Measurements from ENCODE around the gene APOC3. TPM values are rescaled to one million over a fixed set of nuclear protein-coding genes. Genes with fewer than 3 reads are reported as not detected.

Gene APOC3
- total RNA-seq, 1 donor from 2014 or later = 83.1 TPM

DNA sequence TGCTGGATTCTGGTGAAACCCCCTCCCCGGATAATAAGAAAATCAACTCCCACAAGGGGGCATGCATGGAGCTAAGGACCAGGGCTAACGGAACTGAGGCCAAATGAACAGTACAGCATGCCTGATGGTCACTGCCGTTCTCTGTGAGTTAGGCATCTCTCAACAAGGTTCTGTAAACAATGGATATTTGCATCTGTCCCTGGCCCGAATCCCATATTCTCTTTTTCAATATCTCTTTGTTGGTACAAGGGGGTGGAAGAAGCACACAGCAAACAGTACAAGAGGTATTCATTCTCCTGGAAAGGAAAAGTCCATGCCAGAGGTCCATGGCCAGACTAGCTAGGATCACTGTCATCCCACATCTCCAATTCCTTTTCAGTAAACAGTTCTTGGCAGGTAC lies 39.9 kb downstream of the APOC3 start:
- Histone ChIP-seq H3K36me3 (peaks cover 63 to 85% of the 10 kb centered on the region in 2 donors), H3K9me3 (no peaks in the 10 kb centered on the region), H3K27me3 (no peaks in the 10 kb centered on the region), H3K4me1 (no peaks in the 10 kb centered on the region), H3K4me3 (no peak overlapping the region), H3K27ac (no peak overlapping the region)
- DNase-seq (ENCODE audit: low spot score in 2 of 2) = no peak
- intact Hi-C loops (cut with DNase I) = no loop called here
- TF ChIP-seq, protein P1, sequence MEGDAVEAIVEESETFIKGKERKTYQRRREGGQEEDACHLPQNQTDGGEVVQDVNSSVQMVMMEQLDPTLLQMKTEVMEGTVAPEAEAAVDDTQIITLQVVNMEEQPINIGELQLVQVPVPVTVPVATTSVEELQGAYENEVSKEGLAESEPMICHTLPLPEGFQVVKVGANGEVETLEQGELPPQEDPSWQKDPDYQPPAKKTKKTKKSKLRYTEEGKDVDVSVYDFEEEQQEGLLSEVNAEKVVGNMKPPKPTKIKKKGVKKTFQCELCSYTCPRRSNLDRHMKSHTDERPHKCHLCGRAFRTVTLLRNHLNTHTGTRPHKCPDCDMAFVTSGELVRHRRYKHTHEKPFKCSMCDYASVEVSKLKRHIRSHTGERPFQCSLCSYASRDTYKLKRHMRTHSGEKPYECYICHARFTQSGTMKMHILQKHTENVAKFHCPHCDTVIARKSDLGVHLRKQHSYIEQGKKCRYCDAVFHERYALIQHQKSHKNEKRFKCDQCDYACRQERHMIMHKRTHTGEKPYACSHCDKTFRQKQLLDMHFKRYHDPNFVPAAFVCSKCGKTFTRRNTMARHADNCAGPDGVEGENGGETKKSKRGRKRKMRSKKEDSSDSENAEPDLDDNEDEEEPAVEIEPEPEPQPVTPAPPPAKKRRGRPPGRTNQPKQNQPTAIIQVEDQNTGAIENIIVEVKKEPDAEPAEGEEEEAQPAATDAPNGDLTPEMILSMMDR (IDR thresholded peaks at IDR 0.05) = no peak

DNA sequence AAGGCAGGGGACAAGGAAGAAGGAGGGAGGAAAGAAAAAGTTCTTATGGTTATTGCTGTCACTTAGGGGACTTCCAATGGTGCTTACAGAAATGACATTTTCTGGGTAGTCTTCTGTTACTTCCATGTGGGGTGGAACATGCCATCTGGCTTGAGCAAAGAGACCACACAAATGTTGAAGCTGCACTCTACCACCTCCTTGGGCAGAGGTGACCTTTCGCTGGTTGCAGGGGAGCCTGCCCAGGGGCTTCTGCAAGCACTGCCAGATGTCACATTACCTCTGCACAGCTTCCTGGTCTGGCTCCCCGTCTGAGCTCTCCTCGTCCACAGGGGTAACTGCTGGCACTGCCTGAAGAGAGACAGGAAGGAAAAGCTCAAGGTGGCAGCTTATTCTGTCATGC lies 40.3 kb downstream of the APOC3 start:
- H3K27me3 ChIP-seq = no peaks in the 10 kb centered on the region
- H3K4me1 ChIP-seq = no peaks in the 10 kb centered on the region
- no peaks in the 10 kb centered on the region for H3K9me3 ChIP-seq
- no peak overlapping the region for H3K27ac ChIP-seq
- no peak overlapping the region for H3K4me3 ChIP-seq
- no peak for DNase-seq (ENCODE audit: low spot score in 2 of 2)
- TF ChIP-seq, protein P1 (IDR thresholded peaks at IDR 0.05) = no peak
- H3K36me3 ChIP-seq = peaks cover 63 to 81% of the 10 kb centered on the region in 2 donors
- intact Hi-C loops (cut with DNase I) = no loop called here

GRCh38 chr11:116871248-116871647 lies 41.5 kb downstream of the APOC3 start:
- intact Hi-C loops (cut with DNase I) = no loop called here

DNA sequence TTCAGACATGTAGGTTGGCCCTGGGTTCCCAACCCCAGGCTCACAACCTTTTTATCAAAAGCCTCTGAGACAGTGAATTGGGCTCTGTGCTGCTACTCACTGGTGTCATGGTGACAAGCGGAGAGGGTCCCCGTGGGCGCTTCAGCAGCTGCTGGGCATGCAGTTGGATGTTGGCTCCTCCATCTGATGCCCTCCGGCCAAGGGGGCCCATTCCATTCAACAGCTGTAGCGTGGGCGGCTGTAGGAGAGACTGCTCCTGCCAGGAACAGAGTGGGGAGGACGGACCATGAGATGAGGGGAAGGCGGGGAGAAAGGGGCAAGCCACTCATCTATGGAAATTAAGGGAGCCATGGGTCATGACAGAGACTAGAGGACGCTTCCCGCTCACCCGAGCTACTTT lies 43.7 kb downstream of the APOC3 start:
- Histone ChIP-seq H3K9me3 (no peaks in the 10 kb centered on the region), H3K27me3 (no peaks in the 10 kb centered on the region), H3K27ac (no peak overlapping the region), H3K4me1 (no peaks in the 10 kb centered on the region), H3K4me3 (no peak overlapping the region), H3K36me3 (peaks cover 50 to 61% of the 10 kb centered on the region in 2 donors)
- DNase-seq (ENCODE audit: low spot score in 2 of 2) = no peak
- intact Hi-C loops (cut with DNase I) = no loop called here
- TF ChIP-seq, protein P1 (IDR thresholded peaks at IDR 0.05) = no peak

More at GRCh38 chr11:116871248-116871647, 41.5 kb downstream of the APOC3 start:
- no peak overlapping the region for H3K27ac ChIP-seq
- peaks cover 70 to 77% of the 10 kb centered on the region in 2 donors for H3K36me3 ChIP-seq
- no peaks in the 10 kb centered on the region for H3K27me3 ChIP-seq
- no peak overlapping the region for H3K4me3 ChIP-seq
- no peaks in the 10 kb centered on the region for H3K9me3 ChIP-seq
- no peak for DNase-seq (ENCODE audit: low spot score in 2 of 2)
- no peaks in the 10 kb centered on the region for H3K4me1 ChIP-seq
- TF ChIP-seq, protein P1 (IDR thresholded peaks at IDR 0.05) = no peak

DNA sequence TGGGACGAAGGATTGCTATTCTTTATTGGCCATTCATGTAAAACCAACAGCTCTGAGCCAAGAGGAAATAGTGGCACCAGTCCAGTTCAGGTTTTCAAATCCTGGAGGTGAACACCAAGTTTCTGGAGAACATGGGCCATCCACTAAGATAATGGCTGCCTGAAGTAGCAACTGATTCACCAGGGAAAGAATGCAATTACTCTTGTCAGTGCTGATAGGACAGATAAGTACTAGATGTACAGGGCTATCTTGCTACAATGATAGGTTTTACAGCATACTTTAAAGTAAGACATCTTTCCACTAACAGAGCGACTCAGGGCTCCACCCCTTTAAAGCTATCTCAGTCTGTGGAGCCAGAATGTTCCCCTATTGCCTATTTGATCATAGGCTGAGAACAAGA lies 44.5 kb downstream of the APOC3 start:
- peaks cover 45 to 53% of the 10 kb centered on the region in 2 donors for H3K36me3 ChIP-seq
- TF ChIP-seq, protein P1 (IDR thresholded peaks at IDR 0.05) = no peak
- no peaks in the 10 kb centered on the region for H3K4me1 ChIP-seq
- no peak for DNase-seq (ENCODE audit: low spot score in 2 of 2)
- H3K27ac ChIP-seq = no peak overlapping the region
- intact Hi-C loops (cut with DNase I) = no loop called here
- H3K4me3 ChIP-seq = no peak overlapping the region
- no peaks in the 10 kb centered on the region for H3K27me3 ChIP-seq
- H3K9me3 ChIP-seq = no peaks in the 10 kb centered on the region

- DNase-seq (ENCODE audit: low spot score in 2 of 2) = no peak
- H3K27ac ChIP-seq = no peak overlapping the region
- H3K4me3 ChIP-seq = no peak overlapping the region
- intact Hi-C loops (cut with DNase I) = loop anchor here (5.0 kb wide), 1 partner anchor 352 kb away; no protein-coding TSS in a partner anchor
- TF ChIP-seq, protein P1 (IDR thresholded peaks at IDR 0.05) = no peak
- H3K4me1 ChIP-seq = no peaks in the 10 kb centered on the region
- H3K9me3 ChIP-seq = no peaks in the 10 kb centered on the region
- peaks cover 37 to 44% of the 10 kb centered on the region in 2 donors for H3K36me3 ChIP-seq
- H3K27me3 ChIP-seq = no peaks in the 10 kb centered on the region
Observed at GRCh38 chr11:116875194-116875593, 45.5 kb downstream of the APOC3 start.

Data from ascending aorta (tissue), 2 donors.